Neural progenitor cell (in vitro differentiated cells): ENCODE measurements around the gene SPATA6L.

Source experiments
- CTCF ChIP-seq: fragments of 200-600 bp; sonication (generic); IDR thresholded peaks from 2 replicates; pipeline ENCODE4 v1.5.1; 2017; ENCODE audit warnings: antibody characterized with exemption, mild to moderate bottlenecking
- EZH2 ChIP-seq: fragments of 200-600 bp; sonication (generic); IDR thresholded peaks from 2 replicates; pipeline ENCODE4 v1.6.1; 2017; ENCODE audit warnings: antibody characterized with exemption, mild to moderate bottlenecking, moderate library complexity
- EZH2phosphoT487 ChIP-seq: fragments of 200-600 bp; sonication (generic); IDR thresholded peaks from 2 replicates; pipeline ENCODE4 v1.6.1; 2017; ENCODE audit warnings: antibody characterized with exemption

GRCh38 chr9:4657426-4658159, 8.7 kb downstream of the SPATA6L start:
- TF ChIP-seq CTCF (no peak), EZH2phosphoT487 (no peak), EZH2 (no peak)
